Epithelial cell of esophagus (primary cell): Measurements from ENCODE around the gene CNNM3.

Experiments
- DNase-seq: peaks from one replicate; pipeline ENCODE4 v3.0.0; 2010; ENCODE audit warnings: low read depth
- H3K4me3 ChIP-seq: 2 replicates; pipeline ENCODE4 v1.5.1; 2011; ENCODE audit warnings: mild to moderate bottlenecking, low read length, control low read depth
- CTCF ChIP-seq: IDR thresholded peaks from 2 replicates; pipeline ENCODE4 v1.5.1; 2011; ENCODE audit warnings: low read depth, mild to moderate bottlenecking, low read length, control low read depth, inconsistent platforms; ENCODE audit not compliant: insufficient read depth; ENCODE audit errors: missing control alignments

CNNM3 gene

GRCh38 chr2:96841701-96842495, 25.8 kb downstream of the CNNM3 start:
- no peak for TF ChIP-seq CTCF
- no peak overlapping the region for H3K4me3 ChIP-seq
- no peak for DNase-seq

- DNase-seq, result no peak
- no peak for TF ChIP-seq CTCF
- no peak overlapping the region for H3K4me3 ChIP-seq
Measured at GRCh38 chr2:96842600-96842999, 26.5 kb downstream of the CNNM3 start.

- DNase-seq, result no peak
- TF ChIP-seq CTCF, result no peak
- H3K4me3 ChIP-seq, result no peak within 1 kb of the TSS
Measured at GRCh38 chr2:96843538-96844268, 27.6 kb downstream of the CNNM3 start, which contains the start of gene ANKRD23. TSS of gene ANKRD23 (minus strand) at chr2:96844021. CDS start at chr2:96843992, 29 bp downstream.

GRCh38 chr2:96844405-96844808, 28.3 kb downstream of the CNNM3 start:
- no peak for TF ChIP-seq CTCF
- DNase-seq, result no peak

GRCh38 chr2:96846825-96847224, 30.8 kb downstream of the CNNM3 start:
- no peak for TF ChIP-seq CTCF
- H3K4me3 ChIP-seq, result no peak overlapping the region
- no peak for DNase-seq

More at GRCh38 chr2:96844405-96844808, 28.3 kb downstream of the CNNM3 start:
- H3K4me3 ChIP-seq, result no peak overlapping the region

- TF ChIP-seq CTCF, result no peak
- H3K4me3 ChIP-seq, result no peak overlapping the region
- no peak for DNase-seq
Measured at GRCh38 chr2:96847586-96847985, 31.5 kb downstream of the CNNM3 start.

GRCh38 chr2:96848264-96848663, 32.2 kb downstream of the CNNM3 start:
- no peak for DNase-seq
- no peak for TF ChIP-seq CTCF
- no peak overlapping the region for H3K4me3 ChIP-seq
